ENCODE measurements around the gene KIRREL3. TPM values are rescaled to one million over a fixed set of nuclear protein-coding genes. Genes with fewer than 3 reads are reported as not detected.

The KIRREL3 gene
- polyA plus RNA-seq, 1 of the 3 experiments (the other 2 are of a cell fraction) = 3.7 TPM

DNA sequence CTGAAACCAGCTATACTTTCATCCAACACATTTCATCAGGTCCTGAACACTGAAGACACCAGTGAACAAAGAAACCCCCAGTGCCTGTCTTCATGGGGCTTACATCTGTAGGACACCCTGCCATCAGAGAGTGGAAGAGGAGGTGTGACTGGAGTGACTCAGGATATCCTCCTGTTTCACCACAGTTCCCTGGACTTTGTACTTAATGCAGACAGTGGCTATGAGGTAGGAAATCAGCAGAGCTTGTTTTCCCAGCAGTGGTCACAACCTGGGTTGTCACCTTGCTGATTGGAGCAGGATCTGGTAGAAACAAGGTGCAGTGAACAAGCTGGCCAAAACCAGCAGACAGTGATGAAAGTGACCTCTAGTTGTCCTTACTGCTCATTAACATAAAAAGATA lies 128.8 kb downstream of the KIRREL3 start:
- no peaks in the 10 kb centered on the region for H3K79me2 ChIP-seq (ENCODE audit: insufficient read depth)
- no peaks in the 10 kb centered on the region for H3F3A ChIP-seq (replicated peaks; ENCODE audit: insufficient read depth)
- ChIA-PET CTCF (no interaction called here), POLR2A (no interaction called here)
- no peak for DNase-seq
- H3K27ac ChIP-seq (ENCODE audit: low read depth in 2 of 2, low read length in 1 of 2) = no peak overlapping the region
- no peaks in the 10 kb centered on the region for H3K36me3 ChIP-seq (replicated peaks in 1 of 2; ENCODE audit: control insufficient read depth in 1 of 2, insufficient read depth in 2 of 2, low read length in 1 of 2)
- no peak for TF ChIP-seq SMC3 (IDR thresholded peaks at IDR 0.05; ENCODE audit: low read depth, low read length)
- TF ChIP-seq YY1 (IDR thresholded peaks at IDR 0.05; ENCODE audit: low read depth) = no peak
- TF ChIP-seq FOSL2 (IDR thresholded peaks at IDR 0.05; ENCODE audit: borderline replicate concordance, low read depth) = no peak
- no peak for TF ChIP-seq JUND (IDR thresholded peaks at IDR 0.05)
- TF ChIP-seq CHD2 (IDR thresholded peaks at IDR 0.05; ENCODE audit: low read length, partially characterized antibody) = no peak
- no peak for TF ChIP-seq RAD21 (IDR thresholded peaks at IDR 0.05; ENCODE audit: low read length)
- TF ChIP-seq EP300 (IDR thresholded peaks at IDR 0.05; ENCODE audit: borderline replicate concordance in 1 of 2, low read depth in 1 of 2, low read length in 1 of 2) = no peak
- no peak for TF ChIP-seq ELF1 (IDR thresholded peaks at IDR 0.05)
- TF ChIP-seq NFIC (IDR thresholded peaks at IDR 0.05; ENCODE audit: borderline replicate concordance) = no peak
- TF ChIP-seq, protein P1, sequence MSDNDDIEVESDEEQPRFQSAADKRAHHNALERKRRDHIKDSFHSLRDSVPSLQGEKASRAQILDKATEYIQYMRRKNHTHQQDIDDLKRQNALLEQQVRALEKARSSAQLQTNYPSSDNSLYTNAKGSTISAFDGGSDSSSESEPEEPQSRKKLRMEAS (IDR thresholded peaks at IDR 0.05; ENCODE audit: low read depth) = no peak
- TF ChIP-seq, protein P2, sequence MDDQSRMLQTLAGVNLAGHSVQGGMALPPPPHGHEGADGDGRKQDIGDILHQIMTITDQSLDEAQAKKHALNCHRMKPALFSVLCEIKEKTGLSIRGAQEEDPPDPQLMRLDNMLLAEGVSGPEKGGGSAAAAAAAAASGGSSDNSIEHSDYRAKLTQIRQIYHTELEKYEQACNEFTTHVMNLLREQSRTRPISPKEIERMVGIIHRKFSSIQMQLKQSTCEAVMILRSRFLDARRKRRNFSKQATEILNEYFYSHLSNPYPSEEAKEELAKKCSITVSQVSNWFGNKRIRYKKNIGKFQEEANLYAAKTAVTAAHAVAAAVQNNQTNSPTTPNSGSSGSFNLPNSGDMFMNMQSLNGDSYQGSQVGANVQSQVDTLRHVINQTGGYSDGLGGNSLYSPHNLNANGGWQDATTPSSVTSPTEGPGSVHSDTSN (IDR thresholded peaks at IDR 0.05) = no peak
- no peaks in the 10 kb centered on the region for H3K9me2 ChIP-seq
- no peak overlapping the region for H3K4me2 ChIP-seq
- H3K4me1 ChIP-seq (ENCODE audit: control insufficient read depth in 1 of 2, insufficient read depth in 2 of 2, low read depth in 1 of 2, low read length in 1 of 2) = no peaks in the 10 kb centered on the region
- H2AFZ ChIP-seq (ENCODE audit: low read depth) = no peak overlapping the region
- no peaks in the 10 kb centered on the region for H3K9me3 ChIP-seq
- no peak overlapping the region for H3K9ac ChIP-seq
- H4K20me1 ChIP-seq (ENCODE audit: insufficient read depth) = no peaks in the 10 kb centered on the region
- no peaks in the 10 kb centered on the region for H3K27me3 ChIP-seq (ENCODE audit: insufficient read depth)
- no peak overlapping the region for H3K4me3 ChIP-seq (ENCODE audit: low read depth in 2 of 2, low read length in 1 of 2)

DNA sequence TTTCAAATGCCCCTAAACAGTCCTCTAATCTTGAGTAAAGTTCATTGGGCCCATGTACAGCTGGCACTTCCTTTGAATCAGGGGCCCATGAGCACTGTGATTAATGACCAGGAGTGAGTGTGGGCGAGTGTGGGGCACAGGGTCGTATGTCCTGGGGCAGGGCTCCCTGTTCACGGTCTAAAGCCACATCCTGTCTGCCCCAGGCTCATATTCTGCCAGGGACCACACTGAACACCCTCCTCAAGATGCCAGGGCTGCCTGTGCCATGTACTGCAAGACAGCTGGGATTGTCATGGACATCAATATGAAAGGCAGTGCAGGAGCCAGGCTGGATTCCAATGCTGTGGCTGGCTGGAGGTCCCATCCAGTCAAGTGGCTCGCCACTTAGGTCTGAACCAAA lies 130.5 kb downstream of the KIRREL3 start:
- Histone ChIP-seq H3K9ac (no peak overlapping the region), H3K9me3 (no peaks in the 10 kb centered on the region), H3K9me2 (no peaks in the 10 kb centered on the region), H3K4me2 (no peak overlapping the region), H3K27ac (ENCODE audit: low read depth in 2 of 2, low read length in 1 of 2) (no peak overlapping the region), H2AFZ (ENCODE audit: low read depth) (no peak overlapping the region), H3K36me3 (replicated peaks in 1 of 2; ENCODE audit: control insufficient read depth in 1 of 2, insufficient read depth in 2 of 2, low read length in 1 of 2) (no peaks in the 10 kb centered on the region), H3K27me3 (ENCODE audit: insufficient read depth) (no peaks in the 10 kb centered on the region), H3K4me1 (ENCODE audit: control insufficient read depth in 1 of 2, insufficient read depth in 2 of 2, low read depth in 1 of 2, low read length in 1 of 2) (no peaks in the 10 kb centered on the region), H4K20me1 (ENCODE audit: insufficient read depth) (no peaks in the 10 kb centered on the region), H3K79me2 (ENCODE audit: insufficient read depth) (no peaks in the 10 kb centered on the region), H3F3A (replicated peaks; ENCODE audit: insufficient read depth) (no peaks in the 10 kb centered on the region), H3K4me3 (ENCODE audit: low read depth in 2 of 2, low read length in 1 of 2) (no peak overlapping the region)
- TF ChIP-seq EP300 (IDR thresholded peaks at IDR 0.05; ENCODE audit: borderline replicate concordance in 1 of 2, low read depth in 1 of 2, low read length in 1 of 2) (no peak), NFIC (IDR thresholded peaks at IDR 0.05; ENCODE audit: borderline replicate concordance) (no peak), POLR2AphosphoS5 (IDR thresholded peaks at IDR 0.05; ENCODE audit: low read depth, low read length) (no peak), TAF1 (IDR thresholded peaks at IDR 0.05; ENCODE audit: borderline replicate concordance, low read depth, low read length) (no peak), JUND (IDR thresholded peaks at IDR 0.05) (no peak), SMC3 (IDR thresholded peaks at IDR 0.05; ENCODE audit: low read depth, low read length) (no peak), FOXJ3 (CRISPR knock-in tag; IDR thresholded peaks at IDR 0.05) (no peak), RCOR1 (IDR thresholded peaks at IDR 0.05; ENCODE audit: low read length) (no peak), TEAD4 (IDR thresholded peaks at IDR 0.05; ENCODE audit: borderline replicate concordance, insufficient read depth) (no peak), CHD2 (IDR thresholded peaks at IDR 0.05; ENCODE audit: low read length, partially characterized antibody) (no peak), EZH2phosphoT487 (IDR thresholded peaks at IDR 0.05; ENCODE audit: borderline replicate concordance, low read depth) (no peak)
- TF ChIP-seq, protein P3, sequence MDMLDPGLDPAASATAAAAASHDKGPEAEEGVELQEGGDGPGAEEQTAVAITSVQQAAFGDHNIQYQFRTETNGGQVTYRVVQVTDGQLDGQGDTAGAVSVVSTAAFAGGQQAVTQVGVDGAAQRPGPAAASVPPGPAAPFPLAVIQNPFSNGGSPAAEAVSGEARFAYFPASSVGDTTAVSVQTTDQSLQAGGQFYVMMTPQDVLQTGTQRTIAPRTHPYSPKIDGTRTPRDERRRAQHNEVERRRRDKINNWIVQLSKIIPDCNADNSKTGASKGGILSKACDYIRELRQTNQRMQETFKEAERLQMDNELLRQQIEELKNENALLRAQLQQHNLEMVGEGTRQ (IDR thresholded peaks at IDR 0.05; ENCODE audit: borderline replicate concordance, low read depth, low read length) = no peak
- TF ChIP-seq, protein P1 (IDR thresholded peaks at IDR 0.05; ENCODE audit: low read depth) = no peak
- TF ChIP-seq, protein P4, sequence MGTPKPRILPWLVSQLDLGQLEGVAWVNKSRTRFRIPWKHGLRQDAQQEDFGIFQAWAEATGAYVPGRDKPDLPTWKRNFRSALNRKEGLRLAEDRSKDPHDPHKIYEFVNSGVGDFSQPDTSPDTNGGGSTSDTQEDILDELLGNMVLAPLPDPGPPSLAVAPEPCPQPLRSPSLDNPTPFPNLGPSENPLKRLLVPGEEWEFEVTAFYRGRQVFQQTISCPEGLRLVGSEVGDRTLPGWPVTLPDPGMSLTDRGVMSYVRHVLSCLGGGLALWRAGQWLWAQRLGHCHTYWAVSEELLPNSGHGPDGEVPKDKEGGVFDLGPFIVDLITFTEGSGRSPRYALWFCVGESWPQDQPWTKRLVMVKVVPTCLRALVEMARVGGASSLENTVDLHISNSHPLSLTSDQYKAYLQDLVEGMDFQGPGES (IDR thresholded peaks at IDR 0.05; ENCODE audit: low read depth, low read length) = no peak
- TF ChIP-seq, protein P2 (IDR thresholded peaks at IDR 0.05) = no peak
- 68% methylated on average over 4 of the region's 4 CpGs for WGBS (ENCODE audit: low lambda C conversion rate)
- ChIA-PET POLR2A (interaction anchor here (0.8 kb wide), 1 partner anchor 10 kb away, joined by 3 read pairs; no protein-coding TSS in a partner anchor), CTCF (interaction anchor here (1.2 to 1.7 kb wide), 2 partner anchors 11 kb away, joined by 3 to 4 read pairs; no protein-coding TSS in a partner anchor)
- DNase-seq = no peak

Data from SK-N-SH (cell line).